ENCODE measurements around the gene HCFC1R1. TPM values are rescaled to one million over a fixed set of nuclear protein-coding genes. Genes with fewer than 3 reads are reported as not detected.
"Not testable (repeated sequence)": the region's sequence is repeated elsewhere in the genome, so short reads cannot be mapped to it uniquely, and the experiment has no call there.

HCFC1R1 gene
- polyA plus RNA-seq, 3 donors = 16.7 to 27.1 (median 19.9) TPM

GRCh38 chr16:3054965-3055733 is 31.4 kb upstream of the HCFC1R1 start:
- H3K9me3 ChIP-seq (replicated peaks in 1 of 2; ENCODE audit: control insufficient read depth in 1 of 2, insufficient read depth in 1 of 2, low read length in 2 of 2) = no peaks in the 10 kb centered on the region
- no peaks in the 10 kb centered on the region for H4K20me1 ChIP-seq (ENCODE audit: insufficient read depth, low read length)
- no peaks in the 10 kb centered on the region for H3K36me3 ChIP-seq (replicated peaks in 1 of 2; ENCODE audit: control insufficient read depth in 1 of 2, insufficient read depth in 2 of 2, low read length in 2 of 2)
- peak overlapping the region; percentile 59 for H2AFZ ChIP-seq (ENCODE audit: insufficient read depth, low read depth, low read length, poor library complexity, severe bottlenecking)
- peaks cover 22 to 39% of the 10 kb centered on the region in 2 donors for H3K36me3 Mint-ChIP-seq
- no peaks in the 10 kb centered on the region for H3K27me3 ChIP-seq (ENCODE audit: control insufficient read depth in 2 of 2, insufficient read depth in 2 of 2, low read length in 2 of 2)
- H3K79me2 ChIP-seq (ENCODE audit: insufficient read depth, low read length) = no peaks in the 10 kb centered on the region
- H3K9me3 Mint-ChIP-seq = peaks cover 0 to 1% (median 0%) of the 10 kb centered on the region in 7 donors
- H3K4me1 Mint-ChIP-seq = peaks cover 72% of the 10 kb centered on the region
- peak overlapping the region in 1 of 3 experiments; percentile 58 for H3K4me3 ChIP-seq (replicated peaks in 1 of 3; ENCODE audit: low read depth in 2 of 3, low read length in 3 of 3)
- peaks cover 3 to 8% (median 8%) of the 10 kb centered on the region in 3 donors for H3K27me3 Mint-ChIP-seq (ENCODE audit: low read depth in 3 of 3)
- DNase-seq = peak; percentile 60 to 76 (median 65)
- H3K4me1 ChIP-seq (ENCODE audit: control insufficient read depth in 1 of 2, insufficient read depth in 2 of 2, low read length in 2 of 2) = peaks cover 84 to 98% of the 10 kb centered on the region in 2 donors
- H3K27ac Mint-ChIP-seq = peak overlapping the region; percentile 85 to 93 (median 89)
- intact Hi-C loops (cut with micrococcal nuclease) = loop anchor here in 1 of 2 donors (5.0 kb wide), 1 partner anchor 72 kb away; no protein-coding TSS in a partner anchor
- H3K4me2 ChIP-seq (replicated peaks; ENCODE audit: extremely low read depth, low read length, poor library complexity, severe bottlenecking) = peak overlapping the region; percentile 64
- WGBS (ENCODE audit: insufficient coverage) = 51% methylated on average over 12 of the region's 17 CpGs
- peak overlapping the region; percentile 54 to 78 for H3K27ac ChIP-seq (ENCODE audit: low read depth in 1 of 2, low read length in 2 of 2)
- peak overlapping the region; percentile 70 to 74 for H3K4me3 Mint-ChIP-seq
- H3K9ac ChIP-seq (ENCODE audit: insufficient read depth, low read length, poor library complexity, severe bottlenecking) = peak overlapping the region; percentile 24
- TF ChIP-seq, protein P1, sequence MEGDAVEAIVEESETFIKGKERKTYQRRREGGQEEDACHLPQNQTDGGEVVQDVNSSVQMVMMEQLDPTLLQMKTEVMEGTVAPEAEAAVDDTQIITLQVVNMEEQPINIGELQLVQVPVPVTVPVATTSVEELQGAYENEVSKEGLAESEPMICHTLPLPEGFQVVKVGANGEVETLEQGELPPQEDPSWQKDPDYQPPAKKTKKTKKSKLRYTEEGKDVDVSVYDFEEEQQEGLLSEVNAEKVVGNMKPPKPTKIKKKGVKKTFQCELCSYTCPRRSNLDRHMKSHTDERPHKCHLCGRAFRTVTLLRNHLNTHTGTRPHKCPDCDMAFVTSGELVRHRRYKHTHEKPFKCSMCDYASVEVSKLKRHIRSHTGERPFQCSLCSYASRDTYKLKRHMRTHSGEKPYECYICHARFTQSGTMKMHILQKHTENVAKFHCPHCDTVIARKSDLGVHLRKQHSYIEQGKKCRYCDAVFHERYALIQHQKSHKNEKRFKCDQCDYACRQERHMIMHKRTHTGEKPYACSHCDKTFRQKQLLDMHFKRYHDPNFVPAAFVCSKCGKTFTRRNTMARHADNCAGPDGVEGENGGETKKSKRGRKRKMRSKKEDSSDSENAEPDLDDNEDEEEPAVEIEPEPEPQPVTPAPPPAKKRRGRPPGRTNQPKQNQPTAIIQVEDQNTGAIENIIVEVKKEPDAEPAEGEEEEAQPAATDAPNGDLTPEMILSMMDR (IDR thresholded peaks at IDR 0.05) = no peak

GRCh38 chr16:3053330-3053710 is 29.6 kb upstream of the HCFC1R1 start:
- Mint-ChIP-seq H3K27ac (peak overlapping the region in 2 of 7 donors; percentile 35 to 76), H3K4me1 (peaks cover 77% of the 10 kb centered on the region), H3K27me3 (ENCODE audit: low read depth in 3 of 3) (peaks cover 3 to 11% (median 10%) of the 10 kb centered on the region in 3 donors), H3K36me3 (peaks cover 24 to 46% of the 10 kb centered on the region in 2 donors)
- intact Hi-C loops (cut with micrococcal nuclease); H3K9me3 Mint-ChIP-seq; H4K20me1 ChIP-seq (ENCODE audit: insufficient read depth, low read length); H2AFZ ChIP-seq (ENCODE audit: insufficient read depth, low read depth, low read length, poor library complexity, severe bottlenecking); H3K4me3 Mint-ChIP-seq; H3K9ac ChIP-seq (ENCODE audit: insufficient read depth, low read length, poor library complexity, severe bottlenecking); H3K9me3 ChIP-seq (replicated peaks in 1 of 2; ENCODE audit: control insufficient read depth in 1 of 2, insufficient read depth in 1 of 2, low read length in 2 of 2); H3K4me2 ChIP-seq (replicated peaks; ENCODE audit: extremely low read depth, low read length, poor library complexity, severe bottlenecking); H3K36me3 ChIP-seq (replicated peaks in 1 of 2; ENCODE audit: control insufficient read depth in 1 of 2, insufficient read depth in 2 of 2, low read length in 2 of 2); H3K27me3 ChIP-seq (ENCODE audit: control insufficient read depth in 2 of 2, insufficient read depth in 2 of 2, low read length in 2 of 2); DNase-seq; H3K79me2 ChIP-seq (ENCODE audit: insufficient read depth, low read length); H3K27ac ChIP-seq (ENCODE audit: low read depth in 1 of 2, low read length in 2 of 2): not testable (repeated sequence)
- Histone ChIP-seq H3K4me1 (ENCODE audit: control insufficient read depth in 1 of 2, insufficient read depth in 2 of 2, low read length in 2 of 2) (peaks cover 91 to 100% of the 10 kb centered on the region in 2 donors), H3K4me3 (replicated peaks in 1 of 3; ENCODE audit: low read depth in 2 of 3, low read length in 3 of 3) (peak overlapping the region in 1 of 3 experiments; percentile 36)
- WGBS (ENCODE audit: insufficient coverage) = no CpG with 5 or more reads among the region's 13 CpGs

- H3K9me3 ChIP-seq (replicated peaks in 1 of 2; ENCODE audit: control insufficient read depth in 1 of 2, insufficient read depth in 1 of 2, low read length in 2 of 2); H4K20me1 ChIP-seq (ENCODE audit: insufficient read depth, low read length); H3K9ac ChIP-seq (ENCODE audit: insufficient read depth, low read length, poor library complexity, severe bottlenecking); H3K4me3 ChIP-seq (replicated peaks in 1 of 3; ENCODE audit: low read depth in 2 of 3, low read length in 3 of 3); H2AFZ ChIP-seq (ENCODE audit: insufficient read depth, low read depth, low read length, poor library complexity, severe bottlenecking); intact Hi-C loops (cut with micrococcal nuclease); DNase-seq; H3K27me3 ChIP-seq (ENCODE audit: control insufficient read depth in 2 of 2, insufficient read depth in 2 of 2, low read length in 2 of 2); H3K4me2 ChIP-seq (replicated peaks; ENCODE audit: extremely low read depth, low read length, poor library complexity, severe bottlenecking); H3K27ac ChIP-seq (ENCODE audit: low read depth in 1 of 2, low read length in 2 of 2); H3K79me2 ChIP-seq (ENCODE audit: insufficient read depth, low read length); H3K27ac Mint-ChIP-seq; H3K9me3 Mint-ChIP-seq; H3K36me3 ChIP-seq (replicated peaks in 1 of 2; ENCODE audit: control insufficient read depth in 1 of 2, insufficient read depth in 2 of 2, low read length in 2 of 2): not testable (repeated sequence)
- peaks cover 92 to 100% of the 10 kb centered on the region in 2 donors for H3K4me1 ChIP-seq (ENCODE audit: control insufficient read depth in 1 of 2, insufficient read depth in 2 of 2, low read length in 2 of 2)
- Mint-ChIP-seq H3K36me3 (peaks cover 24 to 46% of the 10 kb centered on the region in 2 donors), H3K4me3 (peak overlapping the region in 1 of 2 donors; percentile 46), H3K4me1 (peaks cover 82% of the 10 kb centered on the region), H3K27me3 (ENCODE audit: low read depth in 3 of 3) (peaks cover 3 to 11% (median 11%) of the 10 kb centered on the region in 3 donors)
- no CpG with 5 or more reads among the region's 12 CpGs for WGBS (ENCODE audit: insufficient coverage)
Observed at GRCh38 chr16:3052571-3053329, 29.0 kb upstream of the HCFC1R1 start.

All from CD14-positive monocyte (primary cell).